Smooth muscle cell (in vitro differentiated cells): ENCODE results near the gene CD248. TPM values are rescaled to one million over a fixed set of nuclear protein-coding genes. Genes with fewer than 3 reads are reported as not detected.
"Not testable (repeated sequence)": the region's sequence is repeated elsewhere in the genome, so short reads cannot be mapped to it uniquely, and the experiment has no call there.

Source experiments
- DNase-seq: peaks from one replicate; lab custom pipeline; 2025; ENCODE audit not compliant: unreplicated experiment; lab: John Stamatoyannopoulos, UW
- H2AFZ ChIP-seq: fragments of 200-600 bp; sonication (generic); 2 replicates; pipeline ENCODE4 v1.6.0; 2016; ENCODE audit warnings: antibody characterized with exemption, low read depth, mild to moderate bottlenecking
- H3F3A ChIP-seq: fragments of 200-600 bp; sonication (generic); 2 replicates; pipeline ENCODE4 v1.6.0; 2017; ENCODE audit warnings: antibody characterized with exemption, low read depth
- H3K27ac ChIP-seq: fragments of 200-600 bp; sonication (generic); 2 replicates; pipeline ENCODE4 v1.5.1; 2016; ENCODE audit warnings: low read depth, mild to moderate bottlenecking
- H3K27me3 ChIP-seq: fragments of 200-600 bp; sonication (generic); 2 replicates; pipeline ENCODE4 v1.6.1; 2016; ENCODE audit warnings: low read depth, mild to moderate bottlenecking
- H3K36me3 ChIP-seq: fragments of 200-600 bp; sonication (generic); 2 replicates; pipeline ENCODE4 v1.5.1; 2016; ENCODE audit warnings: low read depth
- H3K4me1 ChIP-seq: fragments of 200-600 bp; sonication (generic); 2 replicates; pipeline ENCODE4 v1.5.1; 2016; ENCODE audit warnings: low read depth
- H3K4me2 ChIP-seq: fragments of 200-600 bp; sonication (generic); 2 replicates; pipeline ENCODE4 v1.6.0; 2016; ENCODE audit warnings: mild to moderate bottlenecking
- H3K4me3 ChIP-seq: fragments of 200-600 bp; sonication (generic); 2 replicates; pipeline ENCODE4 v1.5.1; 2016; ENCODE audit warnings: mild to moderate bottlenecking
- H3K79me2 ChIP-seq: fragments of 200-600 bp; sonication (generic); 2 replicates; pipeline ENCODE4 v1.6.0; 2016; ENCODE audit warnings: low read depth, mild to moderate bottlenecking
- H3K9ac ChIP-seq: fragments of 200-600 bp; sonication (generic); 2 replicates; pipeline ENCODE4 v1.6.0; 2016; ENCODE audit warnings: low read depth
- H3K9me3 ChIP-seq: fragments of 200-600 bp; sonication (generic); replicated peaks from 2 replicates; pipeline ENCODE4 v1.5.1; 2016; ENCODE audit warnings: low read depth
- H4K20me1 ChIP-seq: fragments of 200-600 bp; sonication (generic); 2 replicates; pipeline ENCODE4 v1.6.0; 2016; ENCODE audit warnings: low read depth
- CTCF ChIP-seq: fragments of 200-600 bp; sonication (generic); IDR thresholded peaks from 2 replicates; pipeline ENCODE4 v1.5.1; 2017; ENCODE audit warnings: borderline replicate concordance, mild to moderate bottlenecking, antibody characterized with exemption; ENCODE audit not compliant: insufficient read depth, poor library complexity, severe bottlenecking
- WGBS: methylation state at CpG from one replicate; pipeline ENCODE4 v1.1.7; 2016; ENCODE audit warnings: low lambda C conversion rate; 5-methylcytosine and 5-hydroxymethylcytosine counted together
- polyA plus RNA-seq: library from polyadenylated mRNA; unstranded; fragments of >200 nt; fragmentation: Nextera tagmentation; extraction: Ambion mirVana; gene quantifications from 2 replicates; pipeline ENCODE4 v1.2.1, GENCODE V29; 2016
- total RNA-seq: library from RNA; depleted of rRNA; stranded (reverse); fragments of >200 nt; gene quantifications from 2 replicates; pipeline ENCODE4 v1.2.3, GENCODE V29; 2014

Gene CD248
- total and polyA plus RNA-seq, 2 experiments from 2014 or later: 35.5 to 287 TPM

- Histone ChIP-seq H2AFZ (no peak overlapping the region), H3K9ac (no peak overlapping the region), H3K9me3 (no peaks in the 10 kb centered on the region), H3F3A (no peaks in the 10 kb centered on the region), H3K79me2 (no peaks in the 10 kb centered on the region), H3K36me3 (no peaks in the 10 kb centered on the region), H3K4me1 (no peaks in the 10 kb centered on the region), H4K20me1 (no peaks in the 10 kb centered on the region), H3K4me2 (no peak overlapping the region), H3K4me3 (no peak overlapping the region), H3K27ac (no peak overlapping the region), H3K27me3 (no peaks in the 10 kb centered on the region)
- 96% methylated on average over 14 of the region's 15 CpGs for WGBS
- no peak for TF ChIP-seq CTCF
- DNase-seq: no peak
Observed at GRCh38 chr11:66360406-66361073, 43.7 kb upstream of the CD248 start.

- no peak for DNase-seq
- WGBS: 81% methylated on average over 3 of the region's 3 CpGs
Observed at GRCh38 chr11:66359662-66360087, 42.8 kb upstream of the CD248 start.

GRCh38 chr11:66350560-66351235, 33.9 kb upstream of the CD248 start:
- 82% methylated on average over 8 of the region's 8 CpGs for WGBS
- not testable (repeated sequence) for H3K79me2 ChIP-seq

More at GRCh38 chr11:66359662-66360087, 42.8 kb upstream of the CD248 start:
- Histone ChIP-seq H3K9me3 (no peaks in the 10 kb centered on the region), H4K20me1 (no peaks in the 10 kb centered on the region), H3K4me1 (no peaks in the 10 kb centered on the region), H3K79me2 (no peaks in the 10 kb centered on the region), H3K36me3 (no peaks in the 10 kb centered on the region), H3K9ac (no peak overlapping the region), H3F3A (no peaks in the 10 kb centered on the region), H3K4me2 (no peak overlapping the region), H3K27ac (no peak overlapping the region), H3K4me3 (no peak overlapping the region), H2AFZ (no peak overlapping the region), H3K27me3 (no peaks in the 10 kb centered on the region)
- TF ChIP-seq CTCF: no peak

GRCh38 chr11:66349084-66349386, 32.2 kb upstream of the CD248 start:
- H2AFZ ChIP-seq: no peak overlapping the region
- no peak overlapping the region for H3K4me2 ChIP-seq
- H3K27ac ChIP-seq: no peak overlapping the region
- no peaks in the 10 kb centered on the region for H3K9me3 ChIP-seq
- peaks cover 15% of the 10 kb centered on the region for H3K79me2 ChIP-seq
- no peaks in the 10 kb centered on the region for H4K20me1 ChIP-seq
- WGBS: 70% methylated on average over 2 of the region's 2 CpGs
- H3K4me3 ChIP-seq: no peak overlapping the region
- no peaks in the 10 kb centered on the region for H3K27me3 ChIP-seq
- no peak for DNase-seq
- no peaks in the 10 kb centered on the region for H3K36me3 ChIP-seq
- no peak overlapping the region for H3K9ac ChIP-seq
- peaks cover 23% of the 10 kb centered on the region for H3K4me1 ChIP-seq
- H3F3A ChIP-seq: no peaks in the 10 kb centered on the region
- no peak for TF ChIP-seq CTCF

More at GRCh38 chr11:66350560-66351235, 33.9 kb upstream of the CD248 start:
- H3F3A ChIP-seq, DNase-seq, H3K4me2 ChIP-seq, H3K27me3 ChIP-seq, H3K9me3 ChIP-seq, H3K36me3 ChIP-seq, H3K9ac ChIP-seq, H3K4me3 ChIP-seq, H4K20me1 ChIP-seq, H3K27ac ChIP-seq, H2AFZ ChIP-seq: not testable (repeated sequence)
- H3K4me1 ChIP-seq: peaks cover 12% of the 10 kb centered on the region
